ENCODE measurements around the gene FAF1. TPM values are rescaled to one million over a fixed set of nuclear protein-coding genes. Genes with fewer than 3 reads are reported as not detected.
"Not testable (repeated sequence)": the region's sequence is repeated elsewhere in the genome, so short reads cannot be mapped to it uniquely, and the experiment has no call there.

The FAF1 gene
- total RNA-seq, 2 donors from 2014 or later = 17.8 to 27.5 TPM

GRCh38 chr1:51000160-51000559, 40.1 kb upstream of the FAF1 start:
- Histone ChIP-seq H3K9me3 (no peaks in the 10 kb centered on the region), H3K27ac (no peak overlapping the region), H3K4me1 (no peaks in the 10 kb centered on the region), H3K4me3 (no peak overlapping the region), H3K36me3 (replicated peaks in 1 of 2; ENCODE audit: insufficient read depth in 1 of 2, low read depth in 2 of 2) (no peaks in the 10 kb centered on the region), H3K27me3 (no peaks in the 10 kb centered on the region)
- 100% methylated on average over 1 of the region's 1 CpG for WGBS, 2 donors
- intact Hi-C loops (cut with DNase I) = no loop called here
- DNase-seq (no peak), ATAC-seq (no peak)
- TF ChIP-seq CTCF (IDR thresholded peaks at IDR 0.05) (no peak), POLR2A (IDR thresholded peaks at IDR 0.05) (no peak)

DNA sequence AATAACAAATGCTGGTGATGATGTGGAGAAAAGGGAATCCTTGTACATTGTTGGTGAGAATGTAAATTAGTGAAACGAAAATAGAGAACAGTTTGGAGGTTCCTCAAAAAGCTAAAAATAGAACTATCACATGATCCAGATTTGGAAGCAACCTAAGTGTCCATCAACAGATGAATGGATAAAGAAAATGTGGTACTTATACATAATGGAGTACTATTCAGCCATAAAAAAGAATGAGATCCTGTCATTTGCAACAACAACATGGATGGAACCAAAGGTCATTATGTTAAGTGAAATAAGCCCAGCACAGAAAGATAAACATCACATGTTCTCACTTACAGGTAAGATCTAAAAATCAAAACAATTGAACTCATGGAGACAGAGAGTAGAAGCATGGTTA, 39.3 kb upstream of the FAF1 start:
- H3K4me1 ChIP-seq; H3K9me3 ChIP-seq; H3K27me3 ChIP-seq; H3K4me3 ChIP-seq; ATAC-seq; DNase-seq; intact Hi-C loops (cut with DNase I); H3K36me3 ChIP-seq (replicated peaks in 1 of 2; ENCODE audit: insufficient read depth in 1 of 2, low read depth in 2 of 2); H3K27ac ChIP-seq: not testable (repeated sequence)
- 60 to 77% methylated on average over 1 of the region's 1 CpG for WGBS, 2 donors

- intact Hi-C loops (cut with DNase I) = no loop called here
- no peak for DNase-seq
- Histone ChIP-seq H3K36me3 (replicated peaks in 1 of 2; ENCODE audit: insufficient read depth in 1 of 2, low read depth in 2 of 2) (no peaks in the 10 kb centered on the region), H3K4me1 (no peaks in the 10 kb centered on the region), H3K27me3 (no peaks in the 10 kb centered on the region), H3K4me3 (no peak overlapping the region), H3K27ac (no peak overlapping the region), H3K9me3 (no peaks in the 10 kb centered on the region)
- no peak for ATAC-seq
- TF ChIP-seq POLR2A (IDR thresholded peaks at IDR 0.05) (no peak), CTCF (IDR thresholded peaks at IDR 0.05) (no peak)
- WGBS, 2 donors = 75 to 81% methylated on average over 3 of the region's 3 CpGs
Observed at GRCh38 chr1:50996083-50996482, 36.0 kb upstream of the FAF1 start.

- ATAC-seq (no peak), DNase-seq (no peak)
- H3K9me3 ChIP-seq = no peaks in the 10 kb centered on the region
- no peak overlapping the region for H3K4me3 ChIP-seq
- H3K4me1 ChIP-seq = no peaks in the 10 kb centered on the region
- TF ChIP-seq POLR2A (IDR thresholded peaks at IDR 0.05) (no peak), CTCF (IDR thresholded peaks at IDR 0.05) (no peak)
- H3K27me3 ChIP-seq = no peaks in the 10 kb centered on the region
- H3K36me3 ChIP-seq (replicated peaks in 1 of 2; ENCODE audit: insufficient read depth in 1 of 2, low read depth in 2 of 2) = no peaks in the 10 kb centered on the region
- intact Hi-C loops (cut with DNase I) = no loop called here
- H3K27ac ChIP-seq = no peak overlapping the region
- 33 to 39% methylated on average over 1 of the region's 1 CpG for WGBS, 2 donors
Observed at GRCh38 chr1:50995651-50996050, 35.6 kb upstream of the FAF1 start.

DNA sequence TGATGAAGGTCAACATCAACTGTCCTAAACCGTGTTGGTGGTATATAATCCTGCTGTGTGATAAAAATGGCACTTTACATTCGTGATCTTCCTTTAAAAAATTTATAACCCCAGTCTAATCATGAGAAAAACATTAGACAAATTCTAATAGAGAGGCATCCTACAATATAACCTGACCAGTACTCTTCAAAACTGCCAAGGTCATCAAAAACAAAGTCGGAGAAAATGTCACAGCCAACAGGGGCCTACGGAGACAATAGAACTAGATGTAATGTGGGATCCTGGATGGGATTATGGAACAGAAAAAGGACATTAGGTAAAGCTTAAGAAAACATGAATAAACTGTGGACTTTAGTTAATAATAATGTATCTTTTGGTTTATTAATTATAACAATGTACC, 34.9 kb upstream of the FAF1 start:
- Histone ChIP-seq H3K36me3 (replicated peaks in 1 of 2; ENCODE audit: insufficient read depth in 1 of 2, low read depth in 2 of 2) (no peaks in the 10 kb centered on the region), H3K4me1 (no peaks in the 10 kb centered on the region), H3K9me3 (no peaks in the 10 kb centered on the region), H3K27me3 (no peaks in the 10 kb centered on the region), H3K27ac (no peak overlapping the region), H3K4me3 (no peak overlapping the region)
- TF ChIP-seq CTCF (IDR thresholded peaks at IDR 0.05) = no peak
- no peak for TF ChIP-seq POLR2A (IDR thresholded peaks at IDR 0.05)
- DNase-seq = no peak
- intact Hi-C loops (cut with DNase I) = no loop called here
- WGBS, 2 donors = 79 to 82% methylated on average over 4 of the region's 4 CpGs
- no peak for ATAC-seq
